ENCODE results near the gene ATP11A.

Gene ATP11A

GRCh38 chr13:112762690-112763080 is 72.8 kb downstream of the ATP11A start:
- no peak for DNase-seq

- no peak for DNase-seq
Measured at GRCh38 chr13:112764028-112764427, 74.2 kb downstream of the ATP11A start.

GRCh38 chr13:112764864-112765561 is 75.2 kb downstream of the ATP11A start:
- no peak for DNase-seq

GRCh38 chr13:112765731-112766130 is 75.9 kb downstream of the ATP11A start:
- DNase-seq: no peak

GRCh38 chr13:112766336-112766735 is 76.5 kb downstream of the ATP11A start:
- no peak for DNase-seq

- DNase-seq: no peak
Measured at GRCh38 chr13:112767506-112768471, 78.0 kb downstream of the ATP11A start.

- DNase-seq: peak; percentile 26
Measured at GRCh38 chr13:112768795-112769481, 79.1 kb downstream of the ATP11A start.

- DNase-seq: no peak
Measured at GRCh38 chr13:112769615-112770014, 79.8 kb downstream of the ATP11A start.

GRCh38 chr13:112770504-112770903 is 80.7 kb downstream of the ATP11A start:
- no peak for DNase-seq

- DNase-seq: no peak
Measured at GRCh38 chr13:112771139-112771876, 81.5 kb downstream of the ATP11A start.

- DNase-seq: no peak
Measured at GRCh38 chr13:112771877-112772538, 82.2 kb downstream of the ATP11A start.

- no peak for DNase-seq
Measured at GRCh38 chr13:112772539-112772909, 82.7 kb downstream of the ATP11A start.

- no peak for DNase-seq
Measured at GRCh38 chr13:112772929-112773328, 83.1 kb downstream of the ATP11A start.

GRCh38 chr13:112773601-112774447 is 84.0 kb downstream of the ATP11A start:
- no peak for DNase-seq

GRCh38 chr13:112774448-112774792 is 84.6 kb downstream of the ATP11A start:
- DNase-seq: no peak

- DNase-seq: no peak
Measured at GRCh38 chr13:112774829-112775565, 85.2 kb downstream of the ATP11A start.

- DNase-seq: no peak
Measured at GRCh38 chr13:112775791-112776279, 86.0 kb downstream of the ATP11A start.

- no peak for DNase-seq
Measured at GRCh38 chr13:112776354-112776753, 86.5 kb downstream of the ATP11A start.

GRCh38 chr13:112776971-112777370 is 87.1 kb downstream of the ATP11A start:
- DNase-seq: no peak

GRCh38 chr13:112777637-112778406 is 88.0 kb downstream of the ATP11A start:
- DNase-seq: no peak
